IMR-90 (cell line): ENCODE data around the gene CCDC30. TPM values are rescaled to one million over a fixed set of nuclear protein-coding genes. Genes with fewer than 3 reads are reported as not detected.

Experiments
- ATAC-seq: fragments of 200-7000 bp; cut with Tn5 transposase; 2 replicates; pipeline ENCODE4 v1.9.1; 2020; ENCODE audit warnings: low read depth, mild to moderate bottlenecking, moderate library complexity
- BruUV-seq: library from RNA; stranded (reverse); fragments of 400-500 nt; replicated peaks from 2 replicates; lab custom pipeline; 2021; lab: Mats Ljungman, UMichigan
- CTCF ChIA-PET: fragments of 300-600 bp; formaldehyde crosslinking; extraction: SDS; loops from one replicate; lab custom pipeline; 2021; ENCODE audit warnings: antibody characterized with exemption; lab: Yijun Ruan, JAX
- POLR2A ChIA-PET: fragments of 300-600 bp; sonication (Branson Sonifier 250); formaldehyde crosslinking; loops from one replicate; lab custom pipeline; 2022; ENCODE audit warnings: antibody characterized with exemption; ENCODE audit not compliant: unreplicated experiment; lab: Charles Lee
- DNase-seq: peaks from one replicate; pipeline ENCODE4 v3.0.0; 2013
- H2AFZ ChIP-seq: replicated peaks from 2 replicates; pipeline ENCODE3; 2013; ENCODE audit warnings: low read length, mild to moderate bottlenecking; ENCODE audit not compliant: poor library complexity
- H2AK5ac ChIP-seq: 2 replicates; pipeline ENCODE4 v1.6.1; 2013; ENCODE audit warnings: low read depth, low read length, inconsistent platforms
- H2AK9ac ChIP-seq: replicated peaks from 2 replicates; pipeline ENCODE3; 2013; ENCODE audit warnings: mild to moderate bottlenecking, low read depth, low read length, moderate library complexity; ENCODE audit not compliant: poor library complexity
- H2BK120ac ChIP-seq: 2 replicates; pipeline ENCODE4 v1.6.1; 2013; ENCODE audit warnings: low read depth, low read length, inconsistent platforms
- H2BK15ac ChIP-seq: 3 replicates; pipeline ENCODE4 v1.6.1; 2013; ENCODE audit warnings: low read depth, low read length, inconsistent platforms
- H2BK20ac ChIP-seq: 2 replicates; pipeline ENCODE4 v1.6.1; 2013; ENCODE audit warnings: low read depth, mild to moderate bottlenecking, inconsistent platforms, low read length, moderate library complexity
- H2BK5ac ChIP-seq: 2 replicates; pipeline ENCODE4 v1.6.1; 2013; ENCODE audit warnings: mild to moderate bottlenecking, low read depth, low read length, inconsistent platforms; ENCODE audit not compliant: poor library complexity, severe bottlenecking
- H3K14ac ChIP-seq: replicated peaks from 2 replicates; pipeline ENCODE4 v1.6.1; 2013; ENCODE audit warnings: low read depth, low read length, inconsistent platforms
- H3K18ac ChIP-seq: 2 replicates; pipeline ENCODE4 v1.6.1; 2013; ENCODE audit warnings: low read depth, low read length, control low read depth
- H3K23ac ChIP-seq: 2 replicates; pipeline ENCODE4 v1.6.1; 2013; ENCODE audit warnings: low read depth, low read length, inconsistent platforms
- H3K27ac ChIP-seq: 2 replicates; pipeline ENCODE4 v1.5.1; 2013; ENCODE audit warnings: mild to moderate bottlenecking, control low read depth, low read length; ENCODE audit not compliant: insufficient read depth
- H3K27me3 ChIP-seq: 2 replicates; pipeline ENCODE4 v1.6.1; 2013; ENCODE audit warnings: low read length; ENCODE audit not compliant: control insufficient read depth, insufficient read depth
- H3K36me3 ChIP-seq: 2 replicates; pipeline ENCODE4 v1.6.1; 2013; ENCODE audit warnings: low read length, mixed read lengths; ENCODE audit not compliant: control insufficient read depth, insufficient read depth
- H3K4ac ChIP-seq: 2 replicates; pipeline ENCODE4 v1.6.1; 2013; ENCODE audit warnings: low read depth, low read length, inconsistent platforms
- H3K4me1 ChIP-seq: 2 replicates; pipeline ENCODE4 v1.6.1; 2013; ENCODE audit warnings: low read length, mixed read lengths; ENCODE audit not compliant: control insufficient read depth, insufficient read depth
- H3K4me2 ChIP-seq: 2 replicates; pipeline ENCODE4 v1.6.1; 2013; ENCODE audit warnings: low read depth, mild to moderate bottlenecking, control low read depth, low read length, moderate library complexity
- H3K4me3 ChIP-seq: 2 replicates; pipeline ENCODE4 v1.5.1; 2013; ENCODE audit warnings: low read depth, mild to moderate bottlenecking, control low read depth, low read length, moderate library complexity; ENCODE audit not compliant: insufficient read depth
- H3K56ac ChIP-seq: 2 replicates; pipeline ENCODE4 v1.6.1; 2013; ENCODE audit warnings: low read length, inconsistent platforms; ENCODE audit not compliant: insufficient read depth; ENCODE audit errors: extremely low read depth
- H3K79me1 ChIP-seq, 2 experiments: 2 replicates each; pipeline ENCODE4 v1.6.1; 2013; ENCODE audit warnings: low read length in 2 of 2, inconsistent platforms in 1 of 2, low read depth in 1 of 2
- H3K9ac ChIP-seq: 2 replicates; pipeline ENCODE4 v1.6.1; 2013; ENCODE audit warnings: low read depth, low read length, control low read depth
- H3K9me1 ChIP-seq: 2 replicates; pipeline ENCODE4 v1.6.1; 2013; ENCODE audit warnings: low read length, inconsistent platforms; ENCODE audit not compliant: insufficient read depth
- H3K9me3 ChIP-seq: 2 replicates; pipeline ENCODE4 v1.6.1; 2013; ENCODE audit warnings: low read length; ENCODE audit not compliant: control insufficient read depth, insufficient read depth
- H4K20me1 ChIP-seq: 2 replicates; pipeline ENCODE4 v1.6.1; 2013; ENCODE audit warnings: low read length, inconsistent platforms; ENCODE audit not compliant: insufficient read depth
- H4K5ac ChIP-seq: 2 replicates; pipeline ENCODE4 v1.6.1; 2013; ENCODE audit warnings: mild to moderate bottlenecking, low read depth, low read length, control low read depth
- H4K8ac ChIP-seq, 2 experiments: 2 replicates each; pipeline ENCODE4 v1.6.1; 2013; ENCODE audit warnings: low read depth in 2 of 2, low read length in 2 of 2, control low read depth in 1 of 2, inconsistent platforms in 1 of 2
- H4K91ac ChIP-seq: 2 replicates; pipeline ENCODE4 v1.6.1; 2013; ENCODE audit warnings: low read depth, low read length, inconsistent platforms; ENCODE audit not compliant: insufficient read depth
- MAZ ChIP-seq: IDR thresholded peaks from 2 replicates; pipeline ENCODE4 v1.6.1; 2012; ENCODE audit warnings: low read depth, mild to moderate bottlenecking, low read length, improper control_type of control experiment, moderate library complexity, borderline replicate concordance
- POLR2A ChIP-seq: IDR thresholded peaks from 2 replicates; pipeline ENCODE4 v1.6.1; 2012; ENCODE audit warnings: mild to moderate bottlenecking, low read depth, low read length
- USF2 ChIP-seq: fragments of 150-350 bp; IDR thresholded peaks from 2 replicates; pipeline ENCODE4 v1.6.1; 2017; ENCODE audit warnings: mild to moderate bottlenecking, antibody characterized with exemption, low read length, low read depth
- WGBS, 2 experiments: methylation state at CpG; one replicate each; pipeline versions ENCODE4 v1.1.5 to v1.1.7; 2013; ENCODE audit warnings: missing lambda C conversion rate in 2 of 2; ENCODE audit not compliant: insufficient read length in 1 of 2; ENCODE audit errors: extremely low coverage in 2 of 2; 5-methylcytosine and 5-hydroxymethylcytosine counted together
- dilution Hi-C: fragments of 300-500 bp; cut with HindIII; formaldehyde crosslinking; loops from one replicate; pipeline ENCODE4 v1.14.3; 2018; ENCODE audit warnings: low sequenced_read_pairs; ENCODE audit not compliant: unreplicated experiment
- in situ Hi-C: fragments of 300-500 bp; cut with MboI; formaldehyde crosslinking; loops from 3 replicates; pipeline ENCODE4 v1.14.3; 2019; ENCODE audit warnings: low sequenced_read_pairs, inconsistent platforms, mixed read lengths
- intact Hi-C: fragments of 100-400 bp; cut with micrococcal nuclease; formaldehyde crosslinking; loops from 2 replicates; pipeline ENCODE4 v1.10.0; 2022
- polyA plus RNA-seq, 3 experiments: library from polyadenylated mRNA; depleted of rRNA; stranded (reverse); fragments of >200 nt; gene quantifications; 2 replicates each; pipeline ENCODE4 v1.2.3, GENCODE V29; 2012; ENCODE audit warnings: low replicate concordance in 1 of 3
- total RNA-seq: library from RNA; depleted of rRNA; stranded (reverse); fragments of >200 nt; gene quantifications from 2 replicates; pipeline ENCODE4 v1.2.3, GENCODE V29; 2012

CCDC30 gene
- total and polyA plus RNA-seq, 2 of the 4 experiments (the other 2 are of a cell fraction) = 0.14 to 0.18 TPM

GRCh38 chr1:42657981-42658876 is 195.1 kb downstream of the CCDC30 start, which contains the start of gene PPIH (continued):
- TF ChIP-seq USF2 = peak; percentile 6; the same call in 1 of the 2 replicates

DNA sequence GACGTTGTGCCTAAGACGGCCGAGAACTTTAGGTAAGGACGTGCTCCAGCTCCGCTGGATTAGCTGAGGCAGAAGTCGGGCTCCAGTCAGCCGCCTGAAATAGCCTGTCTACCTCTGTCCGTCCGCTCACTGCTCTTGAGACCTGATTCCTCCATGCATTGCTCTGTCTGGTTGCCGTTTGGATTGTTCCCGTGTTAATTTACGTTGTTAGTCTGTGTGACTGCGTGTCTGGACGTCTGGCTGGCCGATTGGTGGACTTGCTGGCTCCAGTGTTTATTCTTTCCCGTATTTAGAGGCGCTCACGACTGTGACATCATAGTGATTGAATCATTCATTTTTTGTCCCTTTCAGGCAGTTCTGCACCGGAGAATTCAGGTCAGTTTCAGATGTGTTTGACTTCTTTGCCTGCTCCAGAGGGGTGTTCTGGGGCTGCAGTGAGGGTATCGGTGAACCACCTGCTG is 195.8 kb downstream of the CCDC30 start:
- Histone ChIP-seq H4K91ac (no peak overlapping the region), H2BK15ac (no peak overlapping the region), H2BK5ac (no peak overlapping the region), H3K18ac (no peak overlapping the region), H3K36me3 (no peaks in the 10 kb centered on the region), H3K23ac (peak overlapping the region; percentile 52; the same call in 1 of the 2 replicates), H3K4me1 (no peaks in the 10 kb centered on the region), H2BK120ac (no peak overlapping the region), H4K5ac (peak overlapping the region; percentile 26), H3K4me2 (peak overlapping the region; percentile 91), H3K9me3 (no peaks in the 10 kb centered on the region), H2BK20ac (no peak overlapping the region), H3K9ac (peak overlapping the region; percentile 56), H4K20me1 (no peaks in the 10 kb centered on the region), H3K9me1 (no peaks in the 10 kb centered on the region; the same call in 1 of the 2 replicates), H3K4ac (peak overlapping the region; percentile 54), H3K4me3 (peak overlapping the region; percentile 55), H2AFZ (peak overlapping the region; percentile 98), H2AK5ac (no peak overlapping the region; the same call in 1 of the 2 replicates), H2AK9ac (peak overlapping the region; percentile 74), H3K79me1 (peaks cover 15 to 16% of the 10 kb centered on the region in 2 experiments), H3K14ac (no peak overlapping the region; the same call in 1 of the 2 replicates), H3K27ac (peak overlapping the region; percentile 33; the same call in 1 of the 2 replicates), H4K8ac (peak overlapping the region; percentile 75 to 80; a peak in 3 of 4 replicates), H3K56ac (no peak overlapping the region), H3K27me3 (no peaks in the 10 kb centered on the region)
- TF ChIP-seq POLR2A (peak; percentile 66; the same call in 1 of the 2 replicates), MAZ (no peak)
- CTCF ChIA-PET = no interaction called here
- DNase-seq (peak; percentile 43), ATAC-seq (no peak; the same call in 1 of the 2 replicates)
- in situ Hi-C loops = no loop called here
- POLR2A ChIA-PET = no interaction called here
- dilution Hi-C loops = no loop called here
- BruUV-seq = no TSS peak
- intact Hi-C loops = loop anchor here (1.0 to 10.0 kb wide), 5 partner anchors 23 to 514 kb away; partner anchors contain the start of genes CCDC30 and YBX1
- WGBS, 2 experiments = 7% methylated on average over 14 of the region's 20 CpGs; no CpG with 5 or more reads in 1 of the 2 experiments
